GM21786 (cell line): ENCODE data around the gene DBF4B.

ENCODE experiments used
- ATAC-seq: cut with Tn5 transposase; IDR thresholded peaks from one replicate; pipeline ENCODE4 v1.9.1; 2021; ENCODE audit not compliant: unreplicated experiment

The DBF4B gene

DNA sequence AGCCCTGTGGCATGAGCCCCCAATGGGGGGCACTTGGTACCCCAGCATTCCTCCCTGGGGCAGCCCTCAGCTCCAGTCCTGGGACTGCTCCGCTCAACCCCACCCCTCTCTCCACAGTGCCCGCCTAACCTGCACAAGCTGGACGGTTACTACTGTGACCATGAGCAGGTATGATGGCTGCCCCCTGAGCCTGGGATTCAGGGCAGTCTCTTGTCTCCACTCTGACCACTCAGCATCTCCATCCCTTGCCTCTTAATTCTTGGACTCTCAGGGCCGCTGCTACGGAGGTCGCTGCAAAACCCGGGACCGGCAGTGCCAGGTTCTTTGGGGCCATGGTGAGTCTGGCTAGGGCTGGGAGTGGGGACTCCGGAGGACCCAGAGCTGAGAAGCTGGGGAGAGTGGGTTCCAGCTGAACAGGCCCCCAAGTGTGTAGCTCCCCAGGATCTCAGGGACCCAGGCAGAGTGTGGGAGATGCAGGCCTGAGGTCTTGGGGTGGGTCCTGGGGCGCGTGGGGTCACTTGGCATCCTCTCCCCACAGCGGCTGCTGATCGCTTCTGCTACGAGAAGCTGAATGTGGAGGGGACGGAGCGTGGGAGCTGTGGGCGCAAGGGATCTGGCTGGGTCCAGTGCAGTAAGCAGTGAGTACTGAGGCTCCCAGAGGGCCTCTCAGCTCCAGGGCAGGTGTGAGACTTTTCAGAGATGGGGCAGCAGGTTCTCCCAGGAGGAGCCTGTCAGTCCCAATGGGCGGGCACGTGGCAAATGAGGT is 68.3 kb downstream of the DBF4B start:
- ATAC-seq = no peak

DNA sequence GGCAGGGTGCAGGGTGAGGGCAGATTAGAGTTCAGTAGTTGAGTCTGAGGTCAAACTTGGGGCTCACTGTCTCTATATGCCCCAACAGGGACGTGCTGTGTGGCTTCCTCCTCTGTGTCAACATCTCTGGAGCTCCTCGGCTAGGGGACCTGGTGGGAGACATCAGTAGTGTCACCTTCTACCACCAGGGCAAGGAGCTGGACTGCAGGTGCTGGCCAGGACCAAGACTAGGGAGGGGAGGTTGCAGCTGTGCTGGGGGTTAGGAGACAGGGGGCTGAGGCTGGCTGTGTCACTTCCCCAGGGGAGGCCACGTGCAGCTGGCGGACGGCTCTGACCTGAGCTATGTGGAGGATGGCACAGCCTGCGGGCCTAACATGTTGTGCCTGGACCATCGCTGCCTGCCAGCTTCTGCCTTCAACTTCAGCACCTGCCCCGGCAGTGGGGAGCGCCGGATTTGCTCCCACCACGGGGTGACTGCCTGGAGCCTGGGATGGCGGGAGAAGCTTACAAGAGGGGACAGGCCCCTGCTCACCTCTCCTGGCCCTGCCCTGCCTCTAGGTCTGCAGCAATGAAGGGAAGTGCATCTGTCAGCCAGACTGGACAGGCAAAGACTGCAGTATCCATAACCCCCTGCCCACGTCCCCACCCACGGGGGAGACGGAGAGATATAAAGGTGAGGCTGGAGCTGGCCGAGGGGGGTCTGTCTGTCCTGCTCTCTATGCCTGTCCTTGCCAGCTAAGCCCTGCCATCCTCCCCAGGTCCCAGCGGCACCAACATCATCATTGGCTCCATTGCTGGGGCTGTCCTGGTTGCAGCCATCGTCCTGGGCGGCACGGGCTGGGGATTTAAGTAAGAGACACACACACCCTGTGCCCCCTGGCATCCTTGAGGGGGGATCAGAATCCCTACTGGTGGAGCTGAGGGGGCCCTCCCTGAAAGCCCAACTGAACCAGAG is 69.2 kb downstream of the DBF4B start:
- no peak for ATAC-seq

DNA sequence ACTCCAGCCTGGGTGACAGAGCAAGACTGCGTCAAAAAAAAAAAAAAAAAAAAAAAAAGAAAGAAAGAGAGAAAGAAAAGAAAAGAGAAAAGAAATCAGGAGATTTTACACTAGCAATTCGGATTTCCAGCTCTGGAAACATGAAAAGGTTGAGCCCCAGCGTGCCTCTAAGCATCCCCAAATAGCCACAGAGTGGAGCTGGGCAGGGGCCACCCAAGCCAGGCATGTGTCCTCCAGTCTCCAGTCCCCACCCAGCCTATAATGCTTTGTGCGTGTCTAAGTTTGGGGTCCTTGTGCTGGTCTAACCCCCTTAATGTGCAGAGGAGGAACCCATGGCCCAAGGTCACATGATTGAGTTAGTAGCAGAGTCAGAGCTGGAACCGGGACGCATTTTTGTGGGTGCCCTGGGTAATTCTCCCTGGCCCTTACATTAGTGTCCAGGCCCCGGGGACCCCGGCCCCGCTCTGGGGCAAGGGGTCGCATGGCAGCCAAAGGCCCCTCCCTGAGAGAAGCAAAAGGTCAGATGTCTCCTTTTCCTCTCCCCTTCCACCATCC is 70.3 kb downstream of the DBF4B start:
- no peak for ATAC-seq

DNA sequence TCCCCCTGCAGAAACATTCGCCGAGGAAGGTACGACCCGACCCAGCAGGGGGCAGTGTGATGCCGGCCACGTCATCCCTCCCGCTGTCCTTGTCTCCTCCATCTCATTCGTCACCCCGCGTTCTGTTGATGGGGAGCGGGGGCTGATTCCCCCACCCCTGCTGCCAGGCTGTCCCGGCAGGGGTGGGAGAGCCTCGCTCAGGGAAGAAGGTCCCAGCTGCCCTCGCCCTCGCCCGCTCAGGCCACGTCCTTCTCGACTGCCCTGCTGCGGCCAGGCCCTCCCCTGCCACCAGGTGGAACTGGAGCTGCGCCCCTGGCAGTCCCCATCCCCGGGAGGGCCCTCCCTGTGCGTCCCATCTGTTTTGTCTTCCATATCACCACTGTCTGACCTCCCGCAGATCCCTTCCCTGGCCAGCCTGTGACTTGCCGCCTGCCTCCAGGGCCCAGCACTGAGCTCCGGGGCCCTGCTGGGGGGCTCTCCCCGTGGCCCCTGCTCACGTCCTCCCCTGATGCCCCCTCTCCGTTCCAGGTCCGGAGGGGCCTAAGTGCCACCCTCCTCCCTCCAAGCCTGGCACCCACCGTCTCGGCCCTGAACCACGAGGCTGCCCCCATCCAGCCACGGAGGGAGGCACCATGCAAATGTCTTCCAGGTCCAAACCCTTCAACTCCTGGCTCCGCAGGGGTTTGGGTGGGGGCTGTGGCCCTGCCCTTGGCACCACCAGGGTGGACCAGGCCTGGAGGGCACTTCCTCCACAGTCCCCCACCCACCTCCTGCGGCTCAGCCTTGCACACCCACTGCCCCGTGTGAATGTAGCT is 71.0 kb downstream of the DBF4B start:
- ATAC-seq = no peak

DNA sequence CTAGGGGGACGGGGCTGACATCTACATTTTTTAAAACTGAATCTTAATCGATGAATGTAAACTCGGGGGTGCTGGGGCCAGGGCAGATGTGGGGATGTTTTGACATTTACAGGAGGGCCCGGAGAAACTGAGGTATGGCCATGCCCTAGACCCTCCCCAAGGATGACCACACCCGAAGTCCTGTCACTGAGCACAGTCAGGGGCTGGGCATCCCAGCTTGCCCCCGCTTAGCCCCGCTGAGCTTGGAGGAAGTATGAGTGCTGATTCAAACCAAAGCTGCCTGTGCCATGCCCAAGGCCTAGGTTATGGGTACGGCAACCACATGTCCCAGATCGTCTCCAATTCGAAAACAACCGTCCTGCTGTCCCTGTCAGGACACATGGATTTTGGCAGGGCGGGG is 71.7 kb downstream of the DBF4B start:
- ATAC-seq = no peak

DNA sequence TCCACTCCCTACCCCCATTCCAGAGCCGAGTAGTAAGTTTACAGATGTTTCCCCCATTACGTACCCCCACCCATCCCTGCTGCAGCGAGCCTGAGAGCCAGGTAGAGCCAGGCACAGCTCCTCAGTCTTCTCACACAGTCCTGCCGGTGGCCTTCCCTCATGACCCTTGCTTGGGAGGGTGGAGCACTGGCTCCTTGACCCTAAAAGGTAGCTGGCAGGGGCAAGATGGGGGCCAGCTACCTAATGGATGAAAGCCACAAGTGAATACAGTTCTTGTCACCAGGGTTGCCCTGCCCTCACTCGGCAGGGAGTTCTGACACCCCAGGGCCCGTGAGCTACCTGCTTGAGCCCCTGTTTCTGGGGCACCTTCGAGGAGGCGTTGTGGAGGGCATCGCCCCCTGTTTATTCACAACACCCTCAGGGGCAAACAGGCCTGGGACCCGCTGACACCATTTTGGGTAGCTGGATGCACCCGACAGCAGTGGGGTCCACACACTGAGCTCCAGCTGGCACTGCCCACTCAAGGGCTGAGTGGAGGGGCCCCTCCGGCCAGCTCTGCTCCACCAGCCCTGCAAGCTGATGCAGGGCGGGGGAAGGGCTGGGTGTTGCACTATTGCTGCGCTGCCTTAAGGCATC is 72.5 kb downstream of the DBF4B start:
- ATAC-seq = no peak

DNA sequence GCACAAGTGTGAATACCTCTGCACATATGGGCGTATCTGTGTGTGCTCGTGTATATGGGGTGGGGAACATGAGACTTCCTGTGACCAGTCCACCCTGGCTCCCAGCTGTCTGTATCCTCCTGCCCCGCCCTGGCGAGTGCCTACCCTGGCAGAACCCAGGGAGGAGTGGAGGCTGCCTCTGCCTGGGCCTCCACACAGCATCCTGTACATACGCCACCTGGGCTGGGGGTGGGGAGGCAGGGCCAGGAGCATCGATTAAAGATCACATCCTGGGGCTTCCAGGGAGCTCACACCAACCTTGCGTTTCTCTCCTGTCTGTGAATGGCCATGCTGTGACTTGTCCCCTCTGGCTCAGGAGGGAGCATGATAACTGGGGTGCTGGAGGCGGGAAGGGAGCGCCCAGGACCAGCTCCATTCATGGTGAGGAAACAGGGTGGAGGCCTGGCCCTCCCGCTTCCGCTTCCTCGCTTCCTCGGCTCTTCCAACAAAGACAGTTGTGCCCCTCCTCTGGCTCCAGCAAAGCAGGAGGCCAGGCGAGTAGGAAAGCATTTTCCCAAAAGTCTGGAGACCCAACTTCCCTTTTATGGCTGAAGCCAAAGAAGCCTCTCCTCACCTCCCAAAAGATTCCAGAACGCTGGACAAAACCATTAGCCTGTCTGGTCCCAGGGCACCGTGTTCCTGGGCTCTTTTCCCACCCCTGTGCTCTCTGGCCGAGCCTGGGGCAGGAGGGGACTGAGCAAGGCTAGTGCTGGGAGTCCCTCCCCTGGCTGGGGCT is 73.3 kb downstream of the DBF4B start:
- no peak for ATAC-seq

DNA sequence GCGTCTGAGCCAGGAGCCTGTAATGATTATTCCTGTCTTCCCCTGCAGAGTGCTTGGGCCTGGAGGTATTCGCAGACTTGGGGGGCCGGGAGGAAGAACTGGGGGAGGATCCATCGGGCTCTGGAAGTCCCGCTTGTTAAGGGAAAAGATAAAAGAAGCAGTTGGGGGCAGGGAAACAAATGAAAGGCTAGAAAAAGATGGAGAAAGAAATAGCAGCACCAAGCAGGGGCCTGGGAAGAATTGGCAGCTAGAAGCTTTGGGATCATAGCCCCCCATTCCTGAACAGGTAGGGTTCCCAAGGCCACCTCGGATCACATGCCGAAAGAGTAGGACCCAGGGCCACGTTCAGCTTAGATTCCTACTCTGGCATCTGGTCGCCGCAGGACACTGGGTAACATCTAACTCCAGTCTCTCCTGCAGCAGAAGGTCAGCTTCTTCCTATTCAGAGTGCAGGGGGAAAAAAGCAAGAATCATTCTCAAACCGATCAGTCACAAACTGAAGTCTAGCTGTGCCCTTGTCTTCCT is 73.9 kb downstream of the DBF4B start:
- no peak for ATAC-seq

DNA sequence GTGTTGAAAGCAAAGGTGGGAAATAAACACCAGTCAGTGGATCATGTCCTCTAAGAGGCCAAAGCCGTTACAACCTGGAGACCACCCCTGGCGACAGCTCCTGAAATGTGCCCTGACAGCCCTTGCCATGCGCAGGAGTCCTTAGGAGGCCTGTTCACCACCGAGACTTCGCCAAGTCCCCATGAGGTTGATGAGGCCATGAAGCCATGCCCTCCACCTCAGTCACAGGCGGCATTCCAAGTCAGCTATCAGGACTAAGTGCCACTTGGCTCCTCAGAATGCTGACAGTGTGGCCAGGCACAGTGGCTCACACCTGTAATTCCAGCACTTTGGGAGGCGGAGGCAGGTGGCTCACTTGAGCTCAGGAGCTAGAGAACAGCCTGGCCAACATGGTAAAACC is 77.5 kb downstream of the DBF4B start:
- ATAC-seq = no peak

DNA sequence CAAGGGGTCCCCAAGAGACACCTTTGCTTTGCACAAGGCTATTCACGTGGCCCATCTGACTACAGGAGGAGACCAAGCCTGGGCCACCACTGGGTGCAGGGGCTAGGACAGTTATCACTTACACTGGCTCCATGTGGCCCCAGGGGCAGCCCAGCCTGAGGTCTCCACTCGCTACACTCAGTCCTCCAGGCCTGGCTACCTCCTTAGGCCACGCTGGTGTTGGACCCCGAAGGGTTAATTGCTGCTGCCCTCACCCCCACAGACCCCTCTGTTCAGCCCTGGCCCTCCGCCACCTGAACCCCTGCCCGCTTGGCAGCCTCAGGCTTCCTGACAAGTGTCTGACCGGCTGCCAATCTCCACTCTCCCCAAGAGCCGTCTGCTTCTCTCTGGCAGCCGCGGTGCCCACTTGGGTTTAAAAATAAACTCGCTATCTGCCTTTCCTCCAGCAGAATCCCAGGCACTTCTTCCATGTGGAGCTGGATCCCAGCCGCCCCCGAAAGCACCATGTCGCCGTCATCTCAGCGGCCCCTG is 78.2 kb downstream of the DBF4B start:
- ATAC-seq = no peak

DNA sequence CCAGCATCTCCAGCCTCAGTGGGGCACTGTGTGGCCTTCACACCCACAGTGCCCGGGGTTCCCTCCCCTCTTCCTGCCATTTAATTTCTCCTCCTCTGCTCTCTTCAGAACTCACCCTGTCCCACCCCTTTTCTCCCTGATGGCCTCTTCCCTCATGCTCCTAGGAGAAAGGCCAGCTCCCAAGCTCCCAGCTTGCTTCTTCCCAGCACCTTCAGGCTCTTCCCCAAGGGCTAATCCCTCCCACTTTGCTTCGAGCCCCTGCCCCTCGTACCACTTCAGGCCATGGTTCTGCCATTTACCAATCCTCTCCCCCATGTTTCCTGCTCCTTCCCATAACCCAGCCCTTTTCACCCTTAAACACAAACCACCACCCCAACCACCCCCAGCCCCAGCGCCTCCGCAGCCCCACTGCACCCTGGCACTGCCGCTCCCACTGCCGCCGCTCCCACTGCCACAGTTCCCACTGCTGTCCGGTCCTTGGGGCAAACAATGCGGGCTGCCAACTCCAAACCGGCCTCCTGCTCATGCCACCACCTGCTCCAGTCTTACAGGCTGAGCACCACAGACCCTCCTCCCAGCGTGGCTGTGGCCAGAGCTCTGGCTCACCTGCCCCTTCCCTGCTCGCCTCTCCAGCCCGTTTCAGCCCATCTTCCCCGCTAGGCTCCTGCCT is 78.9 kb downstream of the DBF4B start:
- ATAC-seq = no peak

DNA sequence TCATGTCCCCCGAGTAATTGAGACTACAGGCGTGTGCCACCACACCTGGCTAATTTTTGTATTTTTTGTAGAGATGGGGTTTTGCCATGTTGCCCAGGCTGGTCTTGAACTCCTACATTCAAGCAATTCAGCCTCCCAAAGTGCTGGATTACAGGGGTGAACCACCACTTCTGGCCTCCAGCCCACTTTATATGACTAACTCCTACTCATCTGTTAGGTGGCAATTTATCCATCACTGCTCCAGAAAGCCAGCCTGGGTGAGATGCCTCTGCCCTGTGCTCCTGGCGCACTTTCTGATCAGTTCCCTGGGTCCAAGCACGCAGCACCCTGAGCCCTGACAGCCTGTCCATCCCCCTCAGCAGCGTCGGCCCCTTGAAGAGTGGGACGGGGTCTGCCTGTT is 79.7 kb downstream of the DBF4B start:
- no peak for ATAC-seq

DNA sequence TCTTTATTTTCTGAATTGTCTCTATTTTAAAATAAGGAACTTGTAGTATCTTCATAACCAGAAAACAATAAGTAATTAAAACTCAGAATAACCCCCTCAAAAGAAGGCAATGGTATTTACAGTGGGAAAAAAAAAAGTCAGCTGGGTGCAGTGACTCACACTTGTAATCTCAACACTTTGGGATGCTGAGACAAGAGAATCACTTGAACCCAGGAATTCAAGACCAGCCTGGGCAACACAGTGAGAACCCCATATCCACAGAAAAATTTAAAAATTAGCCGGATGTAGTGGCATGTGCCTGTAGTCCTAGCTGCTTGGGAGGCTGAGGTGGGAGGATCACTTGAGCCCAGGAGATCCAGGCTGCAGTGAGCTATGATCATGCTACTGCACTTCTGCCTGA is 83.8 kb downstream of the DBF4B start:
- no peak for ATAC-seq

DNA sequence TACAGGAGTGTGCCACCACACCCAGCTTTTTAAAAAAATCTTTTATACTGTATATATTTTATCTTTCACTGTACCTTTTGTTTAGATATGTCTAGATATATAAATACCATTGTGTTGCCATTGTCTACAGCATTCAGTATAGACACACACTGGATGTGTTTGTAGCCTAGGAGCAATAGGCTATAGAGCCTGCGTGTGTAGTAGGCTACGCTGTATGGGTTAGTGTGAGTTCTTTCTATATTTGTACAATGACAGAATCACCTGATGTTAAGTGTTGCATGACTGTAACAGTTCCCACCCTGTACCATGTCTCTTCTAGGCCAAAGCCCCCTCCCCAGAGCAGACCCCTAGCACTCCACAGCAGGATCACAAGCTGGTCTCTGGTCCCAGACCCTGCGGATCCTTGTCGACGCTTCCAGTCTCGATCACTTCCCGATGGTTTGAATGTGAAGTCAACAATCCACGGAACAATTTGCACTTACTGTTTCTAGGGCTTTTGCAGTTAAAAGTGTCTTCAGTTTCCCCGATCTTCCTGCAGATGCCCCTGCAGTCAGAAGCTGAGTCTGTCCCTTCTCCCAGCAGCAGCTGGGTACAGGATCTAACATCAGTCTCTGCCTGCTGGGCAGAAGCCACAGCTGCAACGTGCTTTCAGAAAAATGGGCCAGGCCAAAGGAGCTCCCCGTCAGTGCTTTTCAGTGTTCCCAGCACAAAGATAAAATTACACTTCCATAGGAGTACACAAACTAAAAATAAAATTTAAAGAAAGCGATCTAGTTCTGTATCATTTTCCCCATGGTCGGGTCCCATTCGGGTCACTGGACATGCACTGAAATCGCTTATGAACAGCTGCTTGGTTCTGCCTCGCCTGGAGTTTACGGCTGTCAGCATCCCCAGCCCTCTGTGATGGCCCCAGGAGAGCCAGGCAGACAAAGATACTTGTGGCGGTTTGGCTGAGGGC is 85.7 kb downstream of the DBF4B start:
- ATAC-seq = no peak

DNA sequence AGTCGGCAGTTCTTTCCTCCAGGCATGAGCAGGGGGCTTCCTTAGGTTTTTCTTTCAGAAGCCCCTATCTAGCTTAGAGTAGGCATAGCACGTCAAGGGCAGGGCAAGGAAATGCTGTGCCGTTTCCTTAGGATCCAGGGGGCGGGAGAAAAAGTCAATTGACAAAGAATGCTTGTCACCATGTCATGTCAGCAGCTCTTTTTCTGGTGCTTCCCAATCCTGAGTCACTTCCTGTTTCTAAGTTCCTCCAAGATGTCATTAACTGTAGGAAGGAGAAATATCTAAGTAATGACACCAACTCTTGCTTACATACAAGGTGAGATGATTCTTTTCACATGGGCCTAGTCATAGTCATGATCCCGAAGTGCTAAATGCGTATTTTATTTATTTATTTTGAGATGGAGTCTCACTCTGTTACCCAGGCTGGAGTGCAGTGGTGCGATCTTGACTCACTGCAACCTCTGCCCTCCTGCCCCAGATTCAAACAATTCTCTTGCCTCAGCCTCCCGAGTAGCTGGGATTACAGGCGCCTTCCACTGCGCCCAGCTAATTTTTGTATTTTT is 86.5 kb downstream of the DBF4B start:
- ATAC-seq = no peak

DNA sequence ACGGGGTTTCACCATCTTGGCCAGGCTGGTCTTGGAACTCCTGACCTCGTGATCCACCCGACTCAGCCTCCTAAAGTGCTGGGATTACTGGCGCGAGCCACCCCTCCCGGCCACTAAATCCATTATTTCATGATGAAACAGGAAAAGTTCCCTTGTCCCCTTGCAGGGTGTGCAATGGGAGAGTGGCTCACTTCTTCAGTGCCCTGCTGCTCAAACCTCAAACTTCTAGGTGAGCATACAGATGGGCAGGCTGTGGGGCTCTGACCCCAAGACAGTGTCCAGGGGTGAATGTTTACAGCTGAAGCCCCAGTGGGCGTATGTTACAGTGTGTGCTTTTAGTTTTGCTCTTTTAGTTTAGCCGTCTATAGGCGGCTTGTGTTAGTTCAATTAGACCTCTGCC is 87.0 kb downstream of the DBF4B start:
- ATAC-seq = no peak

DNA sequence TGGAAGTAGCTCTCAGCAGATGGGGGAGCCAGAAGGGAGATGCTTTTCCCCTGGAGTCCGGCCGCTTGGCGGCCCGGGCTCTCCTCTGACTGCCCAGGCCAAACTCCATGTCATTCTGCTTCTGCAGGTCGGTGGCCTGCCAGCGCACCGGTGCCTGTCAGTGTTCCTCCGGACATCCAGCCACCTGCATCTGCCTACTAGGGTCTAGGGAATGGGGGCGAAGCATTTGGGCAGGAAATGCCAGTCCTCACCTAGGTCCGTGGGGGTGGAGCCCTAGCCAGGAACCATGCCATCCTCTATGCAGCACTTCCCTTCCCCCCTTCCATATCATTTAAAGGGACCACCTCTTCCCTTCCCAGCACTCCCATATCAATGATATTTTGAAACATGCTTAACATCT is 87.5 kb downstream of the DBF4B start:
- no peak for ATAC-seq
